Natural killer cell (primary cell): Measurements from ENCODE around the gene MPPED1. TPM values are rescaled to one million over a fixed set of nuclear protein-coding genes. Genes with fewer than 3 reads are reported as not detected.

ENCODE experiments used
- ATAC-seq, 3 donors: fragments of 150-1000 bp in 2 of 3; fragments of 200-7000 bp in 1 of 3; cut with Tn5 transposase; 1 replicate in 1 of 3; 2 replicates in 2 of 3; pipeline ENCODE4 v1.10.0; 2021; ENCODE audit warnings: mild to moderate bottlenecking in 2 of 3, moderate library complexity in 2 of 3
- DNase-seq, 2 donors: peaks; one replicate each; pipeline versions ENCODE4 v3.0.0 to v3.0.0-alpha.2; 2013 to 2021; ENCODE audit warnings: mixed read lengths in 1 of 2
- H3K27ac ChIP-seq: one replicate; pipeline ENCODE4 v1.5.1; 2013; ENCODE audit warnings: mild to moderate bottlenecking, low read length
- H3K27me3 ChIP-seq: one replicate; pipeline ENCODE4 v1.6.1; 2013; ENCODE audit warnings: low read length; ENCODE audit not compliant: control insufficient read depth, insufficient read depth
- H3K36me3 ChIP-seq: one replicate; pipeline ENCODE4 v1.6.1; 2013; ENCODE audit warnings: low read length; ENCODE audit not compliant: control insufficient read depth, insufficient read depth
- H3K4me1 ChIP-seq: one replicate; pipeline ENCODE4 v1.6.1; 2013; ENCODE audit warnings: low read length; ENCODE audit not compliant: control insufficient read depth, insufficient read depth
- H3K4me3 ChIP-seq: one replicate; pipeline ENCODE4 v1.5.1; 2013; ENCODE audit warnings: low read length
- H3K9me3 ChIP-seq: one replicate; pipeline ENCODE4 v1.6.1; 2013; ENCODE audit warnings: low read length; ENCODE audit not compliant: control insufficient read depth, insufficient read depth
- H3K27ac Mint-ChIP-seq, 2 donors: one replicate each; pipeline ENCODE4 v1.8.0; 2022; ENCODE audit warnings: mild to moderate bottlenecking in 2 of 2, mixed read lengths in 2 of 2, moderate library complexity in 1 of 2
- H3K27me3 Mint-ChIP-seq, 2 donors: one replicate each; pipeline ENCODE4 v1.8.0; 2022; ENCODE audit warnings: low read depth in 2 of 2, mixed read lengths in 2 of 2
- H3K36me3 Mint-ChIP-seq: one replicate; pipeline ENCODE4 v1.8.0; 2022; ENCODE audit warnings: mixed read lengths
- H3K4me1 Mint-ChIP-seq, 2 donors: one replicate each; pipeline ENCODE4 v1.8.0; 2022; ENCODE audit warnings: mixed read lengths in 2 of 2
- H3K4me3 Mint-ChIP-seq: one replicate; pipeline ENCODE4 v1.8.0; 2022; ENCODE audit warnings: mild to moderate bottlenecking, moderate library complexity, mixed read lengths
- H3K9me3 Mint-ChIP-seq, 2 donors: one replicate each; pipeline ENCODE4 v1.8.0; 2022; ENCODE audit warnings: mixed read lengths in 2 of 2
- CTCF ChIP-seq: fragments of 200-600 bp; IDR thresholded peaks from one replicate; pipeline ENCODE4 v1.8.0; 2022; ENCODE audit warnings: antibody characterized with exemption
- WGBS: methylation state at CpG from one replicate; pipeline ENCODE4 v1.1.7; 2013; ENCODE audit warnings: missing lambda C conversion rate; ENCODE audit not compliant: insufficient coverage; 5-methylcytosine and 5-hydroxymethylcytosine counted together
- intact Hi-C: fragments of 100-400 bp; cut with micrococcal nuclease; formaldehyde crosslinking; loops from one replicate; pipeline ENCODE4 v1.14.2; 2022
- total RNA-seq, 4 donors: library from RNA; stranded (reverse); fragments of 120-200 nt in 1 of 4; gene quantifications; one replicate each; pipeline versions ENCODE4 v1.2.3 to v1.2.4, GENCODE V29; 2013 to 2022

MPPED1 gene
- total RNA-seq, 3 donors from 2014 or later (not counting 1 experiment from before 2014, with no cell fraction given), result not detected

GRCh38 chr22:43428005-43428485 lies 16.2 kb downstream of the MPPED1 start:
- Mint-ChIP-seq H3K4me3 (no peak overlapping the region), H3K36me3 (no peaks in the 10 kb centered on the region), H3K9me3 (no peaks in the 10 kb centered on the region), H3K27ac (no peak overlapping the region), H3K4me1 (no peaks in the 10 kb centered on the region), H3K27me3 (peaks cover 16 to 23% of the 10 kb centered on the region in 2 donors)
- Histone ChIP-seq H3K9me3 (no peaks in the 10 kb centered on the region), H3K4me3 (no peak overlapping the region), H3K27me3 (no peaks in the 10 kb centered on the region), H3K36me3 (no peaks in the 10 kb centered on the region), H3K27ac (no peak overlapping the region), H3K4me1 (no peaks in the 10 kb centered on the region)
- no peak for TF ChIP-seq CTCF
- 82% methylated on average over 10 of the region's 10 CpGs for WGBS
- no peak for ATAC-seq
- intact Hi-C loops, result no loop called here
- no peak for DNase-seq

DNA sequence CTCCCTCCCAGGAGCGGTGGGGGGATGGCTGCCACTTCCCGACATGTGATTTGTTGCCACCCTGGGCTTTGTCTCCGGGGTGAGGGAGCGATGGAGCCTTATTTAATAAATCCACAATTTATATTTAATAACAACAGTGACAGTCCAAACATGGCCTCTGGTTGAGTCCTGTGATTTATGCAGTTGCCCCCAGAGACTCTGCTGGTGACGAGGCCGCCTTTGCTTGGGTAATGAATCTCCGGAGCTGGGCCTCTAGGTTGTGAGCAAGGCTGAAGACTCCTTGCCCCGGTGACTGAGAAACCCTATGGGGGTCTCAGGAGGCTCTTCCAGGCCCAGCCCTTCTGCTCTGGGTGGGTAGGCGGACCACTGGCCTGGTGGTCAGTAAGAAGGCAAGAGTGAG lies 16.7 kb downstream of the MPPED1 start:
- WGBS, result 93% methylated on average over 9 of the region's 9 CpGs
- Mint-ChIP-seq H3K36me3 (no peaks in the 10 kb centered on the region), H3K9me3 (no peaks in the 10 kb centered on the region), H3K27ac (no peak overlapping the region), H3K4me3 (no peak overlapping the region), H3K4me1 (no peaks in the 10 kb centered on the region), H3K27me3 (peaks cover 16 to 23% of the 10 kb centered on the region in 2 donors)
- Histone ChIP-seq H3K36me3 (no peaks in the 10 kb centered on the region), H3K27me3 (no peaks in the 10 kb centered on the region), H3K9me3 (no peaks in the 10 kb centered on the region), H3K27ac (no peak overlapping the region), H3K4me3 (no peak overlapping the region), H3K4me1 (no peaks in the 10 kb centered on the region)
- no peak for TF ChIP-seq CTCF
- intact Hi-C loops, result no loop called here
- DNase-seq, result no peak
- ATAC-seq, result no peak

- Histone ChIP-seq H3K27me3 (no peaks in the 10 kb centered on the region), H3K36me3 (no peaks in the 10 kb centered on the region), H3K4me1 (no peaks in the 10 kb centered on the region), H3K9me3 (no peaks in the 10 kb centered on the region), H3K4me3 (no peak overlapping the region), H3K27ac (no peak overlapping the region)
- ATAC-seq, result no peak
- intact Hi-C loops, result no loop called here
- 94% methylated on average over 5 of the region's 5 CpGs for WGBS
- Mint-ChIP-seq H3K4me3 (no peak overlapping the region), H3K4me1 (no peaks in the 10 kb centered on the region), H3K9me3 (no peaks in the 10 kb centered on the region), H3K27ac (no peak overlapping the region), H3K27me3 (peaks cover 16 to 23% of the 10 kb centered on the region in 2 donors), H3K36me3 (no peaks in the 10 kb centered on the region)
- DNase-seq, result no peak
- TF ChIP-seq CTCF, result no peak
These were observed 17.6 kb downstream of the MPPED1 start for GRCh38 chr22:43429426-43429825.

GRCh38 chr22:43431808-43432554 lies 20.2 kb downstream of the MPPED1 start:
- Mint-ChIP-seq H3K9me3 (no peaks in the 10 kb centered on the region), H3K4me1 (no peaks in the 10 kb centered on the region), H3K36me3 (no peaks in the 10 kb centered on the region), H3K4me3 (no peak overlapping the region), H3K27me3 (peaks cover 19 to 23% of the 10 kb centered on the region in 2 donors), H3K27ac (no peak overlapping the region)
- no peaks in the 10 kb centered on the region for H3K36me3 ChIP-seq
- 61% methylated on average over 8 of the region's 8 CpGs for WGBS
- no peaks in the 10 kb centered on the region for H3K4me1 ChIP-seq
- DNase-seq (no peak), ATAC-seq (no peak)
- TF ChIP-seq CTCF, result no peak
- no peak overlapping the region for H3K27ac ChIP-seq
- intact Hi-C loops, result no loop called here
- no peaks in the 10 kb centered on the region for H3K9me3 ChIP-seq
- H3K4me3 ChIP-seq, result no peak overlapping the region
- H3K27me3 ChIP-seq, result no peaks in the 10 kb centered on the region
